ENCODE data around the gene ARMC9.
"Not testable (repeated sequence)": the region's sequence is repeated elsewhere in the genome, so short reads cannot be mapped to it uniquely, and the experiment has no call there.

The ARMC9 gene

DNA sequence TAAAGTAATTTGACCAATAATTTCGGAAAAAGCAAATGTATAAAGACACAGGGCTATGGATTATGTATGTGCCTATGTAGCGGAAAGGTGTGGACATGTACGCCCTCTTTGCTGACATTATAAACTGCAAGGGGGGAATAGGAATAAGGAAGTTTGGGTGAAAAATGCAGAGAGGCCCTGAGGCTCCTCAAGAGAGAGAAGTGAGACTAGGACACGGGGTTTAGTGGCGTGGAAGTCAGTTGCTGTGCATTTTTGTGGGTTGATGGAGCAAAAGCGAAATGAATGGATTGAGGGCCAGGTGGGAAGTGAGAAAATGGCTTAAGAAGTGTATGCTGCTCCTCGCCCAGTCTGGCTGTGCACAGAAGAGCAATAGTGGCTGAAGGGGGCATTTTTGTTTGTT lies 100.8 kb downstream of the ARMC9 start:
- TF ChIP-seq CTCF (IDR thresholded peaks at IDR 0.05; ENCODE audit: insufficient read depth, low read length, poor library complexity, severe bottlenecking), result no peak
- H3K4me3 ChIP-seq (replicated peaks; ENCODE audit: low read depth, low read length), result no peak overlapping the region
- no peaks in the 10 kb centered on the region for H3K27me3 ChIP-seq (replicated peaks; ENCODE audit: control insufficient read depth, insufficient read depth, low read length)
- H3K36me3 ChIP-seq (ENCODE audit: control insufficient read depth, insufficient read depth, low read length), result no peaks in the 10 kb centered on the region
- DNase-seq (ENCODE audit: extremely low read depth, insufficient read length), result no peak

- no peaks in the 10 kb centered on the region for H3K36me3 ChIP-seq (ENCODE audit: control insufficient read depth, insufficient read depth, low read length)
- no peak for TF ChIP-seq CTCF (IDR thresholded peaks at IDR 0.05; ENCODE audit: insufficient read depth, low read length, poor library complexity, severe bottlenecking)
- DNase-seq (ENCODE audit: extremely low read depth, insufficient read length), result no peak
- H3K4me3 ChIP-seq (replicated peaks; ENCODE audit: low read depth, low read length), result no peak overlapping the region
- H3K27me3 ChIP-seq (replicated peaks; ENCODE audit: control insufficient read depth, insufficient read depth, low read length), result no peaks in the 10 kb centered on the region
These were observed 101.7 kb downstream of the ARMC9 start for GRCh38 chr2:231300020-231300721.

- TF ChIP-seq CTCF (IDR thresholded peaks at IDR 0.05; ENCODE audit: insufficient read depth, low read length, poor library complexity, severe bottlenecking), result no peak
- no peak overlapping the region for H3K4me3 ChIP-seq (replicated peaks; ENCODE audit: low read depth, low read length)
- no peak for DNase-seq (ENCODE audit: extremely low read depth, insufficient read length)
- H3K27me3 ChIP-seq (replicated peaks; ENCODE audit: control insufficient read depth, insufficient read depth, low read length), result no peaks in the 10 kb centered on the region
- H3K36me3 ChIP-seq (ENCODE audit: control insufficient read depth, insufficient read depth, low read length), result no peaks in the 10 kb centered on the region
These were observed 102.3 kb downstream of the ARMC9 start for GRCh38 chr2:231300722-231301076.

GRCh38 chr2:231304259-231304658 lies 105.8 kb downstream of the ARMC9 start:
- DNase-seq (ENCODE audit: extremely low read depth, insufficient read length), result not testable (repeated sequence)

GRCh38 chr2:231305221-231305620 lies 106.8 kb downstream of the ARMC9 start:
- no peak overlapping the region for H3K4me3 ChIP-seq (replicated peaks; ENCODE audit: low read depth, low read length)
- no peak for DNase-seq (ENCODE audit: extremely low read depth, insufficient read length)
- no peaks in the 10 kb centered on the region for H3K27me3 ChIP-seq (replicated peaks; ENCODE audit: control insufficient read depth, insufficient read depth, low read length)
- no peak for TF ChIP-seq CTCF (IDR thresholded peaks at IDR 0.05; ENCODE audit: insufficient read depth, low read length, poor library complexity, severe bottlenecking)
- no peaks in the 10 kb centered on the region for H3K36me3 ChIP-seq (ENCODE audit: control insufficient read depth, insufficient read depth, low read length)

More at GRCh38 chr2:231304259-231304658, 105.8 kb downstream of the ARMC9 start:
- H3K4me3 ChIP-seq (replicated peaks; ENCODE audit: low read depth, low read length); H3K36me3 ChIP-seq (ENCODE audit: control insufficient read depth, insufficient read depth, low read length); H3K27me3 ChIP-seq (replicated peaks; ENCODE audit: control insufficient read depth, insufficient read depth, low read length): not testable (repeated sequence)

DNA sequence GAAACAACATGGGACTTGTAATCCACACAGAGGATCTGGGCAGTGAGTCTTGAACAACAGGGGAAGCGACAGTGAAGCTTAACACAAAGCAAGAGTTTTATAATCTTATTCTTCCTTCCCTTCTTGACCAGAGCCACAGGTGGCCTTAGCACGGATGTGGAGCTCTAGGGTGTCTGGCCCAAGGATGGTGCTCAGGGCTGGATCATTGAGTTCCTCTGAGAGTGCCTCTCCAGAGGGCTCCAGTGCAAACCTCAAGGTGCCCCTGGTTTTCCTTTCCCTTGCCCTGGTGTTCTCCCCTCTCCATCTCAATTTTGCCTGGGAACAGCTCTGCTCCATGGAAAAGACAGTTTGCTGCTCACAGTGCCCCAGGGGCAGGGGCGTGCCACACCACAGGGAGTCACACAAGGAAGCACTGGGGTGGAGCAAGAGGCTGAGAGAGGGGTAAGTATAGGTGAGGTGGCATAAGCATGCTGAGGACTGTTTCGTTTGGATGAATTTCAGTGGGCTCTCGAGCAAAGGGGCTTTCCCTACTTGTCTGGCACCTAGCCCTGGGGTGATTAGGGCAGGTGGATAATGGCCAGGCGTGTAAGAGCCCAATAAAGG lies 108.5 kb downstream of the ARMC9 start:
- H3K36me3 ChIP-seq (ENCODE audit: control insufficient read depth, insufficient read depth, low read length), result no peaks in the 10 kb centered on the region
- no peak for DNase-seq (ENCODE audit: extremely low read depth, insufficient read length)
- H3K4me3 ChIP-seq (replicated peaks; ENCODE audit: low read depth, low read length), result no peak overlapping the region
- H3K27me3 ChIP-seq (replicated peaks; ENCODE audit: control insufficient read depth, insufficient read depth, low read length), result no peaks in the 10 kb centered on the region
- TF ChIP-seq CTCF (IDR thresholded peaks at IDR 0.05; ENCODE audit: insufficient read depth, low read length, poor library complexity, severe bottlenecking), result no peak

All from GM06990 (cell line).